Activated CD4-positive, alpha-beta T cell treated with anti-CD3 and anti-CD28 coated beads, Interleukin-2, amount 50 U/mL, for 4 hours (primary cell): Measurements from ENCODE around the gene AXIN2.
"Not testable (repeated sequence)": the region's sequence is repeated elsewhere in the genome, so short reads cannot be mapped to it uniquely, and the experiment has no call there.

ENCODE experiments used
- DNase-seq, 2 experiments: peaks; one replicate each; pipeline ENCODE4 v3.0.0-alpha.2; 2020

Gene AXIN2

DNA sequence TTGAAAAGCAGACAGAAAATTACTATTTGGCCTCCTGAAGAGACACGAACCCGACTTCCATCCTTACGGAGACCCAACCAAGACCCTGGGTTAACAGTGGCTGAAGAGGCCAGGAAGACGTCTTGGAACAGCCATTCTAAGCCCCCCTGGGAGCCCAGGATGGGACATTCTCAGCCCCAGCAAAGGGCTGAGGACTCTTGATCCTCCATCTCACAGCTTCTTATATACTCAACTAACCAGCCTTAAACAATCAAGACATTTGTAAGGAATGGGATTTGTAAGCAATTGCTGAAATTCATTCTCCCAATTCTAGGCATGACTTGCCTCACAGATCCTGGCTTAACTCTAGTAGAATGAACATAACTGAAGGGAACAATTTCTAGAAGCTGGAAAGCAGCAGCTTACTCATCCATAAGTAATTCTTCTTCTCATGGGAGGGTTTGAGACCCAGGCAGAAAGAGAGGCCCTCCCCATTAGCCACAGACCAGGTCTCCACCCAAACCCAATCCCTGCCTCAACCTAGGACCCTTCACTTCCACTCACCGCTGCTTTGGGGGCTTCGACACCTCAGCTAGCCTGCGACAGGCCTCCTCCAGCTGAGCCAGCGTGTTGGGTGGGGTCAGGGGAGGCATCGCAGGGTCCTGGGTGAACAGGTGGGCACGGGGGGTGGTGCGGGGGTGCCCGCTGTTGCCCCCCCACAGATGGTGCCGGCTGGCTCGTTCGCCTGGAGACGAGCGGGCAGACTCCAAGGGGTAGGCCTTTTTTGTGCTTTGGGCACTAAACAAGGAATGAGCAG is 25.5 kb downstream of the AXIN2 start:
- DNase-seq, result no peak

DNA sequence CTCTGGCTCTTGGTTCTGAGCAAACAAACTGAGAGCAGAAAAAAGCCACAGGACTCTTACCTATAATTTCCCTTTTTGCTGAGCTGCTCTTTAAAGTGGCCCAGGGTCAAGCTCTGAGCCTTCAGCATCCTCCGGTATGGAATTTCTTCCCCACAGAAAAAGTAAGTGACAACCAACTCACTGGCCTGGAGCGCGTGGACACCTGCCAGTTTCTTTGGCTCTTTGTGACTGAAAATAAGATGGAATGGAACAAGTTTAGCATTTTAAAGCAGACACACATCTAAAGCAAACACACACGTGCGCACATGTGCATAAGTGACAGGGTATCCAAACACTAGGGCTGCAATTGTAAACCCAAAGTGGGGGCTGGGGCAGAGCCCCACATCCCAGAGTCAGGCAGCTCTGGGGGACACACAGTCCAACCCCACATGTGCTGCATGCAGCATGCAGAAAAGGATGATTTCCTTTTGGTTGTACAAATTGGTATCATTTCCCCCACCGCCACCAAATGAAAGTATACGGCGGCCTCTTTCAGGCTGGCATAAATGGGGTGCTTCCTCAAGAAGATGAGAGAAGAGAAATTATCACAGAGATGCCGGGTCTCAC is 27.5 kb downstream of the AXIN2 start:
- no peak for DNase-seq

DNA sequence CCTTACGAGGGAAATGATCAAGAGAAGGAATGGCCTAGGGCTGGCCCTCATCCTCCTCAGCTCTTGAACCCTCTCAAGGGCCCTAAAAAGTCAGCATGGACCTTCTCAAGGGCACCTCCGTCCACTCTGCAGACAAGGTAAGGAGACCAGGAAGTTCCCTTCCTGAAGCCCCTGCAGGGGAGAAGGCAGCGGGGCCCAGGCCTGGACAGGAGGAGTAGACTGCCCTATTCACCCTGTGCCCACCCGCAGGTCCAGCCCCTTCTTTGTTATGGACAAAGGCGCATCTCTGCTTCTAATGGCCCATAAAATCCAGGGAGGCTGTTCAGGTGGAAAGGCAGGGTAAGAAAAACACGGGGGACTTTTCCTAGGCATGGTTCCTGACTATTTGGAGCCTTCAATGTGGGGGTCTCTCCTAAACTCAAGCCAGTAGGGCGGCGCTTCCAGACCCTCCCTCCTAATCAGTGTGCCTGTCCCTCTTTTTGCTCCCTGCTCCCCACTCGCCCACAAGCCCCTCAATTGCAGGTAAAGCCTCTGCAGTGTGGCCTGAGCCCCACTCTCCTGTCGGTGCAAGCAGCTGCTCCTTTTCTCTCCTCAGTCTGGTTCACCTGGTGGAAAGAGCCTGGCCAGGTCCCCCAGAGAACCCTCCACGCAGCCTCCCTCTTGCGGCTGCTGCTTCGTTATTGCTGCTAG is 28.2 kb downstream of the AXIN2 start:
- no peak for DNase-seq

DNA sequence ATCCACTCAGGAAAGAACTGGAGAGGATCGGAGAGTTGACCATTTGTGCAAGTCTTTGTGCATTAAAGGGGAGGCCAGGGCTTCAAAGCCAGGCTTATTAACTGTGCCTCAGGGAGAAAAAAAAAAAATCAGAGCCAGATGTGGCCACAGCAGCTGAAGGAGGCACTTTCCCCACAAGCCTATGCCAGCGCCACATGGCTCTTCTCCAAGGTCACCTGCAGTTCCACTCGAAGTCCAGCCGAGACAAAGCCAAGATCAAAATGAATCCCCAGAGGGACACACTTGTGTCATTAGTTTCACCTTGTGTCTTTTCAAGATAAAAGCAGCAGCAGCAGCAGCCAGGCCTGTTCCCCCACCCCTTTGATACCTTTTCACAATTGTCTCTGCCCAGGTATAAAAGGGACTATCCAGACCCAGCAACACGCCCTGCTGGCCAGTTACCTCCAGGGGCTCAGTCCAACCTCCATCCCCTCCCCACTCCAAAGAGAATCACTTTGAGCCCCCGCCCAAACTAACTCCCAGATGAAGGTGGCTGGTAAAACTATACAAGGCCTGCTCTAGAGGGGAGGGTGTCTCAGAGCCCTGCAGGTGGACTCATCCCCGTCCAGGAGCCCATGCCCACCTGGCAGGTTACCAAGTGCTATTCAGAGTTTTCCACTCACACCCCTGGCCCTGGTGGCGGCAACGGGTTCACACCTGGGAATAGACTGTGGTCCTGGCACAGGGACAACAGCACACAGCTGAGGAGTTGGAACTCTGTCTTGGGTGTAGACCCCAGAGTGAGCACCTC is 29.2 kb downstream of the AXIN2 start:
- DNase-seq, result no peak

DNA sequence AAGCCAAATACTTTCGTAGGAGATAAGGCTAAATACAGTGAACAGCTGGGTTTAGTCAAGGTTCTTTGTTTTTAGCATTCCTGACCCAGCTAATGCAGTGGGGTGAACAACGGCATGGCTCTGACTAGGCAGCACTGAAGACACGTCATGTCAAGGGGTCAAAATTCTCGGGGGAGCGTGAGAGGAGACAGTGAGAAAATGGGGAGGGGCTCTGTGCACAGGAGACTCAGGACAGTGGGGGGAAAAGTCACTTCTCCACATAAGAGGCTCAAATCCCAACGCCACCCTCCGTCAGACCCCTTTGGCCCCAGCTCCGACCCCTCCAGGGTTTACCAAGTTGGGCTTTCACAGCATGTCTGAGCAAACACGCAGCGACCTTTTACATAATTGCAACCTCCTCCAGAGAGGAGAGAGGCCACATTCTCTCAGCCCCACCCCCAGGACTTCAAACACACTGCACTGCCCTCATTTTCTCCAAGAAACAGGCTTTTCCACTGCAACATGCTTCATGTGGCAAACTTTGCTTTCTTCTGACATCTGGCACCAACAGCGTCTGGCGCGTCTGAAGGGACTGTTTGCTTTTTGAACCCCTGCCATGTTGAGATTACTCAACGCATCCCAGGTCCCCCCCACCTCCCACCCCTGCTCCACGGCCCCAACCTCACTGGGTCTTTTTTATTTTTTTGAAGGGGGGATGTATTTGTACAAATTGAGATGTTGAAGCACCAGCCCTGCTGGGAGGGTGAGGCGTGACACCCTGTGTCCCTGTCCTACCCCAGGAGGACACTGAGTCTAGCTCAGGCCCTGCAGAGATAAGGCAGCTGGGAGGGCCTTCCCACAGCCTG is 30.0 kb downstream of the AXIN2 start:
- no peak for DNase-seq

DNA sequence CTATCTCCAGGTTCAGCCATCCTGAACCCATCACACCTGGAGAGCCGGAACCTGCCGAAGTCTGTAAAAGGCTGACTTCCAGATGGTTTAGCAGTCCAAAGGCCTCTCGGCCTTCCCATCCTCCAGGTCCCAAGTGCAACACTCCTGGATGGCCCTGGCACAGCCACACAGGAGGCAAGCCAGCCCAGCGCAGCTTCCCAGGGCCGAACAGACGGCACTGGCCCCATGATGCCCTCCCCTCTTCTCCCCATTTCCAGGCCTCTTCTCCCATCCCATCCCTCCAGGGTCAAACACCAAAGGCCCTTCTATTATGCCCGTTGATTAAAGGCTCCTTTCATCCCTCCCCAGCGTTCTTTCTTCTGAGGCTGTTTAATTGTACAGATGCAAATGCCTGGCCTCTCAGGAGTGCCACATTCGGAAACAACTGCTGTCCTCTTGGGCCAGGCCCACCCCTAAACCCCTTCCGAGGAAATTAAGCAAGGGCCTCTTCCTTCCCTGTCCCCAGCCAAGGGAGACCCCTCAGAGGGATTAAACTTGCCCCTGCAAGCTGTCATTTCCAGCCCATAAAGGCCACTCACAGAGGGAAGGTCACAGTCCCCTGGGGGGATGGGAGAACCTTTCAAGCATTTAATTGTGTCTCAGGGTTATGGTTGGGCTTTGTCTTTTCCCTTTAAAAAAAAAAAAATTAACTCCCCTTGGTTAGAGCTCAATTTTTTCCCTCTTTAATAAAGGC is 30.8 kb downstream of the AXIN2 start:
- no peak for DNase-seq

DNA sequence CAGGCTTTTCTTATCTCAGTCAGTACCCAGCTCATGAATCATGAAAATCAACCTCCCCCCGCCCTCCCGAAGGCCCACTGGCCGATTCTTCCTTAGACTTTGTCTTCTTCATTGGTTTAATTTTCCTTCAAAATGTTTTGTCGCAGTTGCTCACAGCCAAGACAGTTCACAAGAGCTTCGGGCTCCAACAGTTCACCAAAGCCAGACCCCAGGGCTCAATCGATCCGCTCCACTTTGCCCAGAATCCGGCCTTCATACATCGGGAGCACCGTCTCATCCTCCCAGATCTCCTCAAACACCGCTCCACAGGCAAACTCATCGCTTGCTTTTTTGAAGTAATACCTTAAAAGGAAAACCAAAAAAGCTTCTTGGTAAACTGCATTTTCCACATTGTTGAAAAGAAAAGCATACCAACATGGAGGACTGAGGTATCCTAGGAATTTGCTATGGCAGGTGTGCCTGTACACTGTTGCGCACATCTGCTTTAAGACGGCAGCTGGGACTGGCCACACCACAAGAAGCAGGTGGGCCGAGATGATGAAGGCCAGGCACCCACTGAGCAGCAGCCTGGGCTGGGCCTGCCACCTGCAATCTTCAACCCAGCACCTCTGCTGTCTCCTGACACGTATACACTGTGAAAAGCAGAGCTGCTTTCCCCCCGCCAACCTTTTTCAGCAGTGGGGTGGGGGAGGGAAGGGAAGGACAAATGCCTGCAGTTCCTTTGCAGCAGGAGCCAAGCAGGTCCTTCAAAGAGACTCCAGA is 31.5 kb downstream of the AXIN2 start:
- no peak for DNase-seq

DNA sequence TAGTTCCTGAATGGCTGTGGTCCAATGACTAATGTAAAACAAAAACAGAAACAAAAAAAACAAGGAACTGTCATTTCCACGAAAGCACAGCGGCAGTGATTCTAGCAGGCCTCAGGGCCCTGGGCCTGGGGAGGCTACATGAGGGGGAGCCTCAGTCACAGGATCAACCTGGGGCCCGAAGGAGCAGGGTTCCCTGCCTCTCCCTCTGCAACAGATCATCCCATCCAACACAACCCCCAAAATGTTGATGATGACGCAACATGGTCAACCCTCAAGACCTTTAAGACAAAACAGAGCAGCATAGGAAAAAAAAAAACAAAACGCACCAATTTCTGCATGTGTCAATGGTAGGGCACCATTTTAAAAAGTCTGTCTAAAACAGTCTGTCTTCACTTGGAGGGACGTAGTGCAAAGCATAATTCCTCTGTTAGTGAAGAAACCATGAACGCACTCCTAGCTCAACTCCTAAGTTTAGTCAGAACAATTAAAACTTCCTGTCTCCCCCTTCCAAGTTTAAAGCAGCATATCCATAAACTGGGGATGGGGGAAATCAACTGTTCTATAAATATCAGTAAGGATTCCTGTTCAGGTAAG is 32.3 kb downstream of the AXIN2 start:
- no peak for DNase-seq

DNA sequence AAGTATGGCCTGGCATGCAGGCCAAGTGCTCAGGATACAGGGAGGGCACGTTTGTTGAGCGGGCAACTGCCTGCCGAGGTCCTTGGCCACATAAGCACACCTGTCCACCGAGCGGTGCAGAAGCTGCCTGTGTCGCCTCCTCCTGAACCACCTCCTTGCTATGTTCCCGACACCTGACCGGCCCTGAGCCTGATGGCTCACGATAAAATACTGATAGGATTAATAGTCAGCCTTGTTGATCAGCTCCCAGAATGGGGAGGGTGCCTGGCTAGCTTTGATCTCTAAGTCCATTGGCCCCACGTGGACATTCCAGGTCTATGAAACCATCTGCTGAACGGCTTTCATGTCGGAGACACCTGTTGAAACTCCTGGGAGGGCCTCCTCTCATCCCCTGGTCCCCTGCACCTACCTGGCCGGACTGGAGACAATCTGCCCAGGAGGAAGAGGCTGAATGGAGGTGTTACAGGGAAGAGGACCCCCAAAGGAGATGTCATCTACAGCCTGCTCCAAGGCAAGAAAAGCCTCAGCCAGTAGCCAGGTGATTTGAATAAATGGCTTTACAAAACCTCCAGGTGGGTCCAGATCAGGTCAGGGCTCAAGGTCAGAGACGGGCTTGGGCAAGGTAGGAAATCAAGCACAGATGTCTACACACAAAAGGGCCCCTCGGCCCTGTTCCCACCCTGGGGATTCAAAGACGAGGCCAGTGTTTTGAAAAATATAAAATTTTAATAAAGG is 33.4 kb downstream of the AXIN2 start:
- DNase-seq, result no peak

DNA sequence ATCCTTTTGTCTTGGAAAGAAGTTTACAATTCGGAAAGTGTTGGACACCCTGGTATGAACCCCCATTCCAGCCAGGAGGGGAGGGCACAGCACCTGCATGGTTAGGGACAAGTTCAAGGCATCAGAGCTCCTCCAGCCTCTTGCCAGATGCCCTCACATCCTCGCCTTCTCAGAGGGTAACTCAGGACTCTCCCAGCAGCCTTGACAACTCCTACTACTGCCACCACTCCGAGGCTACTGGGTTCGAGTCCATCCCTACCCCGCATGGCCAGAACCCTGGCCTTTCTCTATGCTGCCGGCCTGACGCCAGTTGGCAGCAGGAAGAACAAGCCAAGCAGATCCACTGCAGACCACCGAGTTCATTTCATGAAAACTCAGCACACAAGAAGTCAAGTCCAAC is 34.1 kb downstream of the AXIN2 start:
- no peak for DNase-seq

DNA sequence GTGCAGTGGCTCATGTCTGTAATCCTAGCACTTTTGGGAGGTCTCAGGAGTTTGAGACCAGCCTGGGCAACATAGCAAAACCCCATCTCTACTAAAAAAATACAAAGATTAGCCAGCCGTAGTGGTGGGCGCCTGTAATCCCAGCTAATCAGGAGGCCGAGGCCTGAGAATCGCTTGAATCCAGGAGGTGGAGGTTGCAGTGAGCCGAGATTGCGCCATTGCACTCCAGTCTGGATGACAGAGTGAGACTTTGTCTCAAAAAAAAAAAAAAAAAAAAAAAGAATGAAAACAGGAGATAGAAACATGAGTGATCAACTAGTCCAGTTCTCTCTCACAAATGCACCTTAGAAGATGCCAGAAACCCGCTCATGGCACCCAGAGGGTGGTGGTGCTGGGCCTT is 34.6 kb downstream of the AXIN2 start:
- not testable (repeated sequence) for DNase-seq

DNA sequence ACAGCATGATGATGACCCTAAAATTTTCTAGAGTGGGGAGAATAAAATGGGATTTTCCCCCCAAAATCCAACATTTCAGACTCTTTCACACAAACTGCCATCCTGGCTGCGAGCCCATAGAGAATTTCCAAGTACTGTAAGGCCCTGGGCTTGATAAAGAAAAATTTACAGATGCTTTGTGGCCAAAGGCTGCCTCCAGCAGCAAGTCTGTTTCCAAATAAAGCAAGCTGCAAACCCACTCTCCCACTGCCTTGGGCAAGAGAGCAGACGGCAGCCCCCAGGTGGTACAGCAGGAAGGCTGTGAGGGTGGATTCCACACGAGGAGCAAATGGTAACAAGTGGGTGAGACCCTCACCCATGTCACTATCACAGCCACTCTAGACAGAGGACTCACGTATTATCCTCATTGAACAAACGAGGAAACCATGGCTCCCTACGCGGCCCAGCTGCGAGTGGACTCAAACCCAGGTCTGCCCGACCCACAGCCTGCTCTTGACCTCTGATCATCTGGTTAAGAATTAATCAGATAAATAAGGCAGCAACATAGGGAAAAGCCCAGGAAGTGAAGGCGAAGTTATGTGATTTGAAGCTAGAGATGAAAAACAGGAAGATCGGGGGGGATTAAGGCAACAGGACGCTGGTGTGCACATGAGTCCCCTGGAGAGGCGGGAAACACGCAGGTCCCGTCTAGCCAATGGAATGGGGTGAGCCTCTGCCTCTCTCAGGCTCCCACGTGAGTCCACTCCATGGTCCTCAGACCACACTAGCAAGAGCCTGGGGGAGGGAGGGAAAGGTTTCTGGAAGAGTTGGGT is 37.4 kb downstream of the AXIN2 start:
- DNase-seq, result no peak

DNA sequence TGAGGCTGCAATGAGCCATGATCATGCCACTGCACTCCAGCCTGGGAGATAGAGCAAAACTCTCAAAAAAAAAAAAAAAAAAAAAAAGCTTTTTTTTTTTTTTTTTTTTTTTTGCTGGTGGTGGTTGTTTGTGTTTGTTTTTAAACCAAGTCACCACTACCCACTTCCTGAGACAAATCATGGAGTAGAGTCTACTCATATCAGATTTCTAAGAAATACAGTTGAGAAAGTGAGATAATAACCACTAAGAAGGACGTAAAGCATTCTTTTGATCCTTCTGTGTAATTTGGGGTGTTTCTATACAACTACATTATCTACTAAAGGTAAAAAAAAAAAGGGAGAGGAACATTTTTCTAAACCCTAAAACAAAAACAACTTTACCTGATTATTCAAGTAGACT is 38.0 kb downstream of the AXIN2 start:
- no peak for DNase-seq

DNA sequence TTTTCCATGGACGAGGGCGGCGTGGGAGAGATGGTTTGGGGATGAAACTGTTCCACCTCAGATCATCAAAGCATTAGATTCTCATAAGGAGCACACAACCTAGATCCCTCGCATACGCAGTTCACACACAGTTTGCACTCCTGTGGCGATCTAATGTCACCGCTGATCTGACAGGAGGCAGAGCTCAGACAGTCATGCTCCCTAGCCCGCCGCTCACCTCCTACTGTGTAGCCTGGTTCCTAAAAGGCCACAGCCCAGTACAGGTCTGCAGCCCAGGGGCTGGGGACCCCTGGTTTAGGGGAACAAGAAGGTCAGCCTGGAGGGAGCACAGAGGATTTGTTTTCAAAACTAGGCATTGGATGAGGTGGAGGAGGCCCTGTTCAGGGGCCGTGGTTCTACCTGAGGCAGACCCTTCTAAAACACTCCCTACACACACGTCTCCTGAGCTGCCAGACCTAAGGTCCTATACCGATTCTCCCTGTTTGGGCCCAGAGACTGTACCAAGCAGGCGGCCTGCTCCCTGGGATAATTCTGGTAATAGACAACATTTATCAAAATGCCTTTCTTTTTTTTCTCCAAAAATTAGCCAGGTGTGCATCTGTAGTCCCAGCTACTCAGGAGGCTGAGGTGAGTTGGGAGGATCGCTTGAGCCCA is 38.6 kb downstream of the AXIN2 start:
- no peak for DNase-seq

DNA sequence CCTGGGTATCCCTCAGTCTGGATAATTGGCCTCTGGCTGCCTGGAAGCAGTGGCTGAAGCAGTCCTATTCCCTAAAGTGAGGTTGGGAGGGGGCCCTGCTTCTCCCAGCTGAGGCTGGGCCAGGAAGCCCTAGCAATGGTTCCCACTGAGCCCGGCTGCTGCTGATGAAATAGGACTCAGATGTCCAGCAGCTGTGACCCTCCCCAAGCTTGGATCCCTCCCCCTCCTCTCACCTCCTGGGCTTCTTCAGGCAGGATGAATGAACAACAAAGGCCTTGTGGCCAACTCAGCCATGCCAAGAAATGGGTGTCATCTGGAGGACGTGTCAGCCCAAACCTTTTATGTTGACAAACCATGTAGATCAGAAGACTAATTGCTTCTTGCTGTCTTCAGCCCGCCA is 42.0 kb downstream of the AXIN2 start:
- DNase-seq, result no peak

DNA sequence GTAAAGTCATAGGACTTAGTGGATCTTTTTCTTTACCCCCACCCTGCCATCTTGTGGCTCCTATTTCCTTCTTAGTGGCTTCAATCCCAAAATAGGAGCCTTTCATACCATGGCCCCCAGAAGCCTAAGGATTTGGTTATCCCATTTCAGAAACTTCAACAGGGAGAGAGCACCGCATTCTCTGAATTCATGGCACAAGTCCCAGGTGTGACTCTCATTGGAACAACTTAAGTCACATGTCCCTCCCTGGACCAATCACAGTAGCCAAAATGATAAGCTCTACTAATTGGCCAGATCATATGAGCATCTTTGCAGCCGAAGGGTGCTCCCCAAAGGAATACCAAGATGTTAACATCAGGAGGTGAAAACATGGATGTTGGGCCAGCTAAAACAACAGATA is 43.2 kb downstream of the AXIN2 start:
- no peak for DNase-seq

DNA sequence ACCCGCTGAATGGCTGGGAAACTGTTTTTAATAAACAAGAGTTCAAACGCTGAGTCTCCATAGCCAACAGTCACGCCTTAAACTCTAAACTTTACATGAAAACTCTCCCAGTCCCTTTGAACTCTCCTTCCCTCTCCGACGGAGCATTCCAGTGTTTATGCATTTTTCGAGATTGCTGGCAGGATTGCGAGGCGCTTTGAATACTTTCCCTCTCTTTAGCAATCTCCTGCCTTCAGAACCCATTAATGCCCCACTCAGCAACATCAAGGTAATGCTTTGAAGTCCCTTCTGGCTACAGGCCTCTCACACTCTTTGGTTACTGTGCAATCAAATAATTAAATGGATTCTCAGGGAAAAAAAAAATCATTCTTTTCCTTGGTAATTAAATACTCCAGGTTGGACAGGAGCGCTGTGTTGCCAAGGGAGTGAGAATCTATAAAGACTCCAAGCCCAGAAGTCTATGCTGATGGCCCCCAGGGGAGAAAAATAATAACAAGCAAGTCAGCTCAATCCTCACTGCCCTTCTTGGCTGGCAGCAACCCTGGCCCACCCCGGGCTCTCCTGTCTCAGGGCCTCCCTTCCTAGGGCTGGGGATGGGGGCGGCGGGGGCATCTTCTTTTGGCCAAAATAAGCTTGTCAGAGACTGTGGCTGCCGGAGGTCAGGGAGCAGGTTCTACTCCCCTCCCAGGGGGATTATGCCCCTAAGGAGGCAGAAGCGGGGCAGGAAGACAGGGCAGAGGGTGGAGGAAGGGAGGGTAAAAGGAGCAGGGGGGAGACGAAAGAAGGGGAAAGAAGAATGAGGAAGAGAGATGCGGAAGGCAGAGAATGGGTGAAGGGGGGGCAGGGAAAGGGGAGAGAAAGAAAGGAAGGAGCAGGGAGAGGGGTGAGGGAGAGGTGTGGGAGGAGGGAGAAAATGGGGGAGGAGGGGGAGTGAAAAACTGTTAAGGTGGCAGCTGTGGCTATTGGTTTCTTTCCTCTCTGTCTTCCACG is 45.2 kb downstream of the AXIN2 start:
- no peak for DNase-seq
